GM12865 (cell line): ENCODE results near the gene KIAA0408.
"Not testable (repeated sequence)": the region's sequence is repeated elsewhere in the genome, so short reads cannot be mapped to it uniquely, and the experiment has no call there.

ENCODE experiments used
- DNase-seq: peaks from one replicate; pipeline ENCODE4 v3.0.0; 2010; ENCODE audit warnings: low read depth
- H3K4me3 ChIP-seq: 2 replicates; pipeline ENCODE4 v1.5.1; 2011; ENCODE audit warnings: mild to moderate bottlenecking, low read depth, low read length, control low read depth
- TF ChIP-seq, protein P1 (sequence below): IDR thresholded peaks from 2 replicates; pipeline ENCODE4 v1.5.1; 2011; ENCODE audit warnings: low read length, control low read depth, low read depth, inconsistent platforms; ENCODE audit not compliant: insufficient read depth; ENCODE audit errors: missing control alignments

The KIAA0408 gene

DNA sequence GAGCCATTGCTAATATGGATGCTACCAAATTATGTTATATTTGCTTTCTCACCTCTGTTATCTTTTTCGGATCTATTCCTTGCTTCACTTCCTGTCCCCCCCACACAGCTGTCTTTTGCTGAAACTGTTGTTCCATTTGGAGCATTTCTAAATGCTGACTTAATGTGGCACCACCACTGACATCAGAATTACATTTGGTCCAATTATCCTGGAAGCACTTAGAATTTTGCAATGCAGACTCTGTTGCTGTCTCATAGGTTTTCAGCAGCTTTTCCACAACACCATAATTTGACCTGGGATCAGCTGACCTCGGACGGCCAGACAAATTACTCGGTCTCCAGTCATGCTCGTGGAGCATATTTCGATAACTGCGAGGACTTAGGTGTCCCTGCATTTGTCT lies 12.8 kb downstream of the KIAA0408 start:
- no peak for DNase-seq
- H3K4me3 ChIP-seq = no peak overlapping the region
- TF ChIP-seq, protein P1, sequence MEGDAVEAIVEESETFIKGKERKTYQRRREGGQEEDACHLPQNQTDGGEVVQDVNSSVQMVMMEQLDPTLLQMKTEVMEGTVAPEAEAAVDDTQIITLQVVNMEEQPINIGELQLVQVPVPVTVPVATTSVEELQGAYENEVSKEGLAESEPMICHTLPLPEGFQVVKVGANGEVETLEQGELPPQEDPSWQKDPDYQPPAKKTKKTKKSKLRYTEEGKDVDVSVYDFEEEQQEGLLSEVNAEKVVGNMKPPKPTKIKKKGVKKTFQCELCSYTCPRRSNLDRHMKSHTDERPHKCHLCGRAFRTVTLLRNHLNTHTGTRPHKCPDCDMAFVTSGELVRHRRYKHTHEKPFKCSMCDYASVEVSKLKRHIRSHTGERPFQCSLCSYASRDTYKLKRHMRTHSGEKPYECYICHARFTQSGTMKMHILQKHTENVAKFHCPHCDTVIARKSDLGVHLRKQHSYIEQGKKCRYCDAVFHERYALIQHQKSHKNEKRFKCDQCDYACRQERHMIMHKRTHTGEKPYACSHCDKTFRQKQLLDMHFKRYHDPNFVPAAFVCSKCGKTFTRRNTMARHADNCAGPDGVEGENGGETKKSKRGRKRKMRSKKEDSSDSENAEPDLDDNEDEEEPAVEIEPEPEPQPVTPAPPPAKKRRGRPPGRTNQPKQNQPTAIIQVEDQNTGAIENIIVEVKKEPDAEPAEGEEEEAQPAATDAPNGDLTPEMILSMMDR = no peak

DNA sequence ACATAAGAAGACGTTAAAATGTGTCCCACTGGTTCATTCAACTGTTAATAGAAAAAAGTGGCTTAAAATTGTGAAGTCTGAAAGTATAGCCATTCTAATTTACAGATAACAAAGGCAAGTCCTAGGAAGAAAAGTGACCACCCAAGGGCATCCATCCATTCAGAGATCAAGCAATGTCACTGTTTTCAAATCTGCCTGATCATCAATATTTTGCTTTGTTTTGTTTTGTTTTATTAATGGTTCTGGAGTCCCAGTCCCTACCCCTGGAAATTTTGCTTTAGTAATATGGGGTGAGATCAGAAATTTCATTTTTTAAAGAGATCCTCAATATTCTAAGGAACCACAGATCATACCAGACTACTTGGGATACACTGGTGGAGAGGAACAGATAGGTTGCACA lies 17.3 kb downstream of the KIAA0408 start:
- DNase-seq = no peak

DNA sequence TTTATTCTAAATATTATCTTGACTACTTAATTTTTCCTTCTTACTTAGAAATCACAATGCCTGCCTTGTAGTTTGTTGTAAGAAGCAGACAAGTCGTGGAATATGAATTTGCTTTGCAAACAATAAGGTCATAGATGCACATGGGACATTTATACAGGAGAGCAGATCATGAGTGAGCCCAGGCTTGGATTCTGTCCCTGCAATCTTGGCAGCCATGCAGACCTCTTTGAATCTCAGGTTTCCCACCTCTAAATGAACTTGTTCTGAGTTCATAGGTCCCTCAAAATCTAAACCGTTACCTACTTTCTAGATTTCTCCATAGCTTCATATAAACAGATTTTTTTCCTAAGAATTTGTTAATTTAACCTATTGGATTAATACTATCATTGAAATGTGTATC lies 19.5 kb downstream of the KIAA0408 start:
- no peak for DNase-seq
- TF ChIP-seq, protein P1 = no peak
- H3K4me3 ChIP-seq = no peak overlapping the region

More for the DNA sequence above, 17.3 kb downstream of the KIAA0408 start:
- TF ChIP-seq, protein P1 = no peak
- H3K4me3 ChIP-seq = no peak overlapping the region

DNA sequence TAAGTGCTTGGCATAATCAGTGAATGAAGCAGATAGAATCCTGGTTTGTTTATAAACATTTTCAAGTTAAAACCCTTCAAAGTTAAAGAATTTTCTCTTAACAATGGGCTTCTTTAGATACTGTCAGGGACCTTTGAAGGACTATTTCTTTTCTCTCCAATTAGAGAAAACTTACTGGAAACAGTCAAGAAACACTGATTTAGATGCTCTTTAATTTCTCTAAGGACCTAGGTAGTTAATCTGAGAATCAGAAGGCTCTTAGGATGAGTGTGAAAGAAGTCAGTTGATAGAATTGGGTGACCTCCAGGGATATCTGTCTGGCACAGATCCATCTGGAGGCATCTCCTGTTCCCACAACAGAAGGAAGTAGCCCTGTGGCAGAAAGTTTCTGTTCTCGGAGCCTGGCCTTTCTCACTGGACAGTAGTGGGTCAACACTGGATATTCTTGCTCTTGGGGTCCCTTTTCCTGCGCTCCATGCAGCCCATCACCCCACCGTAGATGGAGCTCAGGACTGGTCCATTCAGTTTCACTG lies 22.5 kb downstream of the KIAA0408 start:
- TF ChIP-seq, protein P1 = no peak
- H3K4me3 ChIP-seq = no peak overlapping the region
- DNase-seq = no peak

DNA sequence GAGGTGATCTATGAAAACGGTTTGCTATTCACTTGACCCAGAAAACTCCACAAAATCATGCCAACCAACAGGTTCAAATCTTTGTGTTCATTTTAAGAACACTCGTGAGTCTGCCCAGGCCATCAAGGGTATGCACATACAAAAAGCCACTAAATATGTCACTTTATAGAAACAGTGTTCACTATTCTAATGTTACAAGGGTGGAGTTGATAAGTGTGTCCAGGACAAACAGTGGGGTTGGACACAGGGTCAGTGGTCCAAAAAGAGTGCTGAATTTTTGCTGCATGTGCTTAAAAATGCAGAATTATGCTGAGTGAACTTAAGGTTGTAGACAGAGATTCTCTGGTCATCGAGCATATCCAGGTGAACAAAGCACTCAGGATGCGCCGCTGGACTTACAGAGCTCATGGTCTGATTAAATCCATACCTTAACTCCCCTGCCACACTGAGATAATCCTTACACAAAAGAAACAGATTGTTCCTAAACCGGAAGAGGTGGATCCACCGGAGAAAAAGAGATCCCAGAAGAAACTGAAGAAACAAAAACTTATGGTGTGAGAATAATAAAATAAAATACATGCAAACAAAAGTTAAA lies 23.5 kb downstream of the KIAA0408 start:
- H3K4me3 ChIP-seq = no peak overlapping the region
- TF ChIP-seq, protein P1 = no peak
- no peak for DNase-seq

DNA sequence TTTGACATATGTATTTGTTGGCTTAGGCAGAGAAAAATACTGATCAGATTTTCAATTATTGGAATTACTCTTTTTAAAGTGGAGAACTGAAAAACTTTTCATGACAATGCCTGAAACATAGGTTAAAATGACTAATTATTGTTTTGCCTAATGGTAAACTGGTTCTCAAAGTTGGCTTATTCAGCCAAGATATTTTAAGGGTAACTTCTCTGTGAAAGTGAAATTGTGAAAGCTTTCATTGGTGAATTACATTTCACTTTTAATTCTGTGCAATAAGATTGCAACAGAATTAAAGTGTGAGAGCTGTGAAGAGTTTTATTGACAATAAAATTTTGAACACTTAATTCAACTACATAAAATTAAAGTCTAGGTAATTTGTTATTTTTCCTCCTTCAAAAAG lies 24.5 kb downstream of the KIAA0408 start:
- H3K4me3 ChIP-seq = no peak overlapping the region
- DNase-seq = no peak
- TF ChIP-seq, protein P1 = no peak

DNA sequence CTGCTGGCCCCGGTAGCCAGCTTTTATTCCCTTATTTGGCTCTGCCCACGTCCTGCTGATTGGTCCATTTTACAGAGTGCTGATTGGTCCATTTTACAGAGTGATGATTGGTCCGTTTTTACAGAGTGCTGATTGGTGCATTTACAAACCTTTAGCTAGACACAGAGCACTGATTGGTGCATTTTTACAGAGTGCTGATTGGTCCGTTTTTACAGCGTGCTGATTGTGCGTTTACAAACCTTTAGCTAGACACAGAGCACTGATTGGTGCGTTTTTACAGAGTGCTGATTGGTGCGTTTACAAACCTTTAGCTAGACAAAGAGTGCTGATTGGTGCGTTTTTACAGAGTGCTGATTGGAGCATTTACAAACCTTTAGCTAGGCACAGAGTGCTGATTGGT lies 30.6 kb downstream of the KIAA0408 start:
- not testable (repeated sequence) for DNase-seq, H3K4me3 ChIP-seq
